ENCODE results near the gene ZMYND8. TPM values are rescaled to one million over a fixed set of nuclear protein-coding genes. Genes with fewer than 3 reads are reported as not detected.
"Not testable (repeated sequence)": the region's sequence is repeated elsewhere in the genome, so short reads cannot be mapped to it uniquely, and the experiment has no call there.

ZMYND8 gene
- total and polyA plus RNA-seq, 2 donors (not counting 3 experiments of a cell fraction or from before 2014, with no cell fraction given), result 30.6 to 75.2 TPM

GRCh38 chr20:47389867-47390347, 33.4 kb upstream of the ZMYND8 start:
- Histone ChIP-seq H3K27ac (ENCODE audit: insufficient read depth, low read depth, low read length) (peak overlapping the region; percentile 28), H3K4me1 (ENCODE audit: control insufficient read depth, extremely low read depth, insufficient read depth, low read length) (peaks cover 12% of the 10 kb centered on the region), H3K9me3 (replicated peaks; ENCODE audit: control insufficient read depth, insufficient read depth, low read length) (no peaks in the 10 kb centered on the region), H3K9me1 (replicated peaks; ENCODE audit: control insufficient read depth, extremely low read depth, insufficient read depth, low read length) (no peaks in the 10 kb centered on the region), H3K4me3 (replicated peaks in 1 of 3; ENCODE audit: insufficient read depth in 1 of 3, low read depth in 1 of 3, low read length in 3 of 3) (no peak overlapping the region), H4K20me1 (replicated peaks; ENCODE audit: control insufficient read depth, extremely low read depth, insufficient read depth, low read length) (no peaks in the 10 kb centered on the region), H3K36me3 (ENCODE audit: control insufficient read depth in 2 of 2, extremely low read depth in 1 of 2, insufficient read depth in 2 of 2, low read length in 2 of 2) (no peaks in the 10 kb centered on the region), H3K27me3 (ENCODE audit: control insufficient read depth in 2 of 2, insufficient read depth in 2 of 2, low read length in 2 of 2) (no peaks in the 10 kb centered on the region), H3K79me2 (ENCODE audit: control insufficient read depth, insufficient read depth, low read length) (no peaks in the 10 kb centered on the region), H3K9ac (replicated peaks; ENCODE audit: extremely low read depth, insufficient read depth, low read length) (no peak overlapping the region), H3K4me2 (ENCODE audit: insufficient read depth, low read length) (no peak overlapping the region), H2AFZ (ENCODE audit: low read depth, low read length) (peak overlapping the region; percentile 1)
- ChIA-PET CTCF (interaction anchor here (1.6 kb wide), 1 partner anchor 231 kb away, joined by 9 read pairs; no protein-coding TSS in a partner anchor), POLR2A (interaction anchor here (0.6 to 0.7 kb wide), 2 partner anchors 49 to 72 kb away, joined by 3 to 5 read pairs; no protein-coding TSS in a partner anchor)
- BruUV-seq (replicated peaks), result no TSS peak
- peak; percentile 44 for DNase-seq (ENCODE audit: low read depth, low spot score)
- no peak for FAIRE-seq
- TF ChIP-seq FOS (IDR thresholded peaks at IDR 0.05; ENCODE audit: borderline replicate concordance, insufficient read depth, low read length) (peak; percentile 22), GATA2 (IDR thresholded peaks at IDR 0.05; ENCODE audit: insufficient read depth, insufficient read length, low read depth, low read length) (peak; percentile 28), POLR2AphosphoS5 (IDR thresholded peaks at IDR 0.05; ENCODE audit: insufficient read depth, low read depth, low read length) (no peak)
- intact Hi-C loops (cut with micrococcal nuclease) (no loop called here), dilution Hi-C loops (cut with MboI; ENCODE audit: extremely low pct_ligation_motif_present, low sequenced_read_pairs) (no loop called here)

GRCh38 chr20:47385968-47386367, 29.5 kb upstream of the ZMYND8 start:
- H3K27me3 ChIP-seq (ENCODE audit: control insufficient read depth in 2 of 2, insufficient read depth in 2 of 2, low read length in 2 of 2); H3K36me3 ChIP-seq (ENCODE audit: control insufficient read depth in 2 of 2, extremely low read depth in 1 of 2, insufficient read depth in 2 of 2, low read length in 2 of 2); H2AFZ ChIP-seq (ENCODE audit: low read depth, low read length); intact Hi-C loops (cut with micrococcal nuclease); H3K4me3 ChIP-seq (replicated peaks in 1 of 3; ENCODE audit: insufficient read depth in 1 of 3, low read depth in 1 of 3, low read length in 3 of 3); FAIRE-seq; dilution Hi-C loops (cut with MboI; ENCODE audit: extremely low pct_ligation_motif_present, low sequenced_read_pairs); POLR2A ChIA-PET; BruUV-seq (replicated peaks); H3K9me1 ChIP-seq (replicated peaks; ENCODE audit: control insufficient read depth, extremely low read depth, insufficient read depth, low read length); H3K4me2 ChIP-seq (ENCODE audit: insufficient read depth, low read length); H4K20me1 ChIP-seq (replicated peaks; ENCODE audit: control insufficient read depth, extremely low read depth, insufficient read depth, low read length); H3K9ac ChIP-seq (replicated peaks; ENCODE audit: extremely low read depth, insufficient read depth, low read length); H3K79me2 ChIP-seq (ENCODE audit: control insufficient read depth, insufficient read depth, low read length); H3K9me3 ChIP-seq (replicated peaks; ENCODE audit: control insufficient read depth, insufficient read depth, low read length); CTCF ChIA-PET; H3K27ac ChIP-seq (ENCODE audit: insufficient read depth, low read depth, low read length); H3K4me1 ChIP-seq (ENCODE audit: control insufficient read depth, extremely low read depth, insufficient read depth, low read length); DNase-seq (ENCODE audit: low read depth, low spot score): not testable (repeated sequence)

Measured in endothelial cell of umbilical vein (primary cell).